WTC11 (cell line): ENCODE measurements around the gene CEP170B. TPM values are rescaled to one million over a fixed set of nuclear protein-coding genes. Genes with fewer than 3 reads are reported as not detected.

Experiments used
- ATAC-seq: fragments of 200-7000 bp; cut with Tn5 transposase; 2 replicates; pipeline ENCODE4 v1.10.0; 2021; ENCODE audit warnings: mild to moderate bottlenecking, moderate library complexity
- CTCF ChIA-PET: fragments of 300-600 bp; sonication (Branson Sonifier 250); formaldehyde crosslinking; loops from one replicate; lab custom pipeline; 2021; ENCODE audit warnings: antibody characterized with exemption; lab: Charles Lee
- POLR2A ChIA-PET: fragments of 350-600 bp; sonication (Branson Sonifier 250); formaldehyde crosslinking; loops from one replicate; lab custom pipeline; 2021; ENCODE audit warnings: antibody characterized with exemption; lab: Charles Lee
- DNase-seq: peaks from one replicate; pipeline ENCODE4 v3.0.0; 2021; ENCODE audit warnings: low spot score
- H3K27ac Mint-ChIP-seq: 2 replicates; pipeline ENCODE4 v1.8.0; 2021; ENCODE audit warnings: mixed read lengths
- H3K27me3 Mint-ChIP-seq: 2 replicates; pipeline ENCODE4 v1.8.0; 2021; ENCODE audit warnings: low read depth, mild to moderate bottlenecking, moderate library complexity, mixed read lengths
- H3K36me3 Mint-ChIP-seq: 2 replicates; pipeline ENCODE4 v1.8.0; 2021; ENCODE audit warnings: mixed read lengths
- H3K4me1 Mint-ChIP-seq: 2 replicates; pipeline ENCODE4 v1.8.0; 2022; ENCODE audit warnings: mixed read lengths
- H3K4me3 Mint-ChIP-seq: 2 replicates; pipeline ENCODE4 v1.8.0; 2021; ENCODE audit warnings: mild to moderate bottlenecking, moderate library complexity, mixed read lengths
- H3K9me3 Mint-ChIP-seq: 2 replicates; pipeline ENCODE4 v1.8.0; 2021; ENCODE audit warnings: mixed read lengths
- ATF3 ChIP-seq: sonication (generic); formaldehyde crosslinking; conservative IDR thresholded peaks from 2 replicates; pipeline ENCODE4 v1.8.1; 2022; ENCODE audit warnings: mild to moderate bottlenecking, missing genetic modification reagents
- ESRRA ChIP-seq: sonication (generic); formaldehyde crosslinking; IDR thresholded peaks from 2 replicates; pipeline ENCODE4 v1.8.1; 2022; ENCODE audit warnings: mild to moderate bottlenecking, missing genetic modification reagents, borderline replicate concordance
- ETV6 ChIP-seq: sonication (generic); formaldehyde crosslinking; IDR thresholded peaks from 2 replicates; pipeline ENCODE4 v1.8.1; 2022; ENCODE audit warnings: mild to moderate bottlenecking, missing genetic modification reagents
- JAZF1 ChIP-seq: fragments of 250-450 bp; sonication (Bioruptor Pico); IDR thresholded peaks from 2 replicates; pipeline ENCODE4 v1.9.0; 2021; ENCODE audit warnings: moderate library complexity, mild to moderate bottlenecking, inconsistent platforms
- KAT7 ChIP-seq: sonication (generic); formaldehyde crosslinking; IDR thresholded peaks from 2 replicates; pipeline ENCODE4 v1.8.1; 2023; ENCODE audit warnings: missing genetic modification reagents, mild to moderate bottlenecking, borderline replicate concordance
- NFATC4 ChIP-seq: fragments of 250-450 bp; sonication (Bioruptor Pico); IDR thresholded peaks from 2 replicates; pipeline ENCODE4 v1.9.0; 2021; ENCODE audit warnings: mild to moderate bottlenecking
- NFYB ChIP-seq: sonication (generic); formaldehyde crosslinking; conservative IDR thresholded peaks from 2 replicates; pipeline ENCODE4 v1.8.0; 2022; ENCODE audit warnings: low read depth, missing genetic modification reagents
- PRDM15 ChIP-seq: sonication (generic); formaldehyde crosslinking; IDR thresholded peaks from 2 replicates; pipeline ENCODE4 v1.8.0; 2022; ENCODE audit warnings: missing genetic modification reagents
- RELA ChIP-seq: sonication (generic); formaldehyde crosslinking; IDR thresholded peaks from 2 replicates; pipeline ENCODE4 v1.8.1; 2022; ENCODE audit warnings: missing genetic modification reagents, mild to moderate bottlenecking, borderline replicate concordance
- SP1 ChIP-seq: sonication (generic); formaldehyde crosslinking; conservative IDR thresholded peaks from 2 replicates; pipeline ENCODE4 v1.8.1; 2022; ENCODE audit warnings: missing genetic modification reagents
- STAT6 ChIP-seq: sonication (generic); formaldehyde crosslinking; conservative IDR thresholded peaks from 2 replicates; pipeline ENCODE4 v1.8.1; 2023; ENCODE audit warnings: mild to moderate bottlenecking, low read depth, missing genetic modification reagents, moderate library complexity
- USF1 ChIP-seq: sonication (generic); formaldehyde crosslinking; IDR thresholded peaks from 2 replicates; pipeline ENCODE4 v1.8.0; 2022; ENCODE audit warnings: mild to moderate bottlenecking, missing genetic modification reagents
- ZNF138 ChIP-seq: sonication (generic); formaldehyde crosslinking; conservative IDR thresholded peaks from 2 replicates; pipeline ENCODE4 v1.8.1; 2022; ENCODE audit warnings: mild to moderate bottlenecking, moderate library complexity, missing genetic modification reagents
- ZNF219 ChIP-seq: sonication (generic); formaldehyde crosslinking; IDR thresholded peaks from 2 replicates; pipeline ENCODE4 v1.8.0; 2023; ENCODE audit warnings: missing genetic modification reagents, mild to moderate bottlenecking, borderline replicate concordance
- ZNF263 ChIP-seq: sonication (generic); formaldehyde crosslinking; IDR thresholded peaks from 2 replicates; pipeline ENCODE4 v1.8.1; 2022; ENCODE audit warnings: low read depth, mild to moderate bottlenecking, moderate library complexity, missing genetic modification reagents
- ZNF532 ChIP-seq: fragments of 250-450 bp; sonication (Bioruptor Pico); IDR thresholded peaks from 2 replicates; pipeline ENCODE4 v1.9.0; 2021; ENCODE audit warnings: mild to moderate bottlenecking, borderline replicate concordance
- total RNA-seq: library from RNA; stranded (reverse); gene quantifications from 3 replicates; pipeline ENCODE4 v1.2.3, GENCODE V29; 2021

Gene CEP170B
- total RNA-seq, 1 experiment from 2014 or later: 47.0 TPM

- no peak for ATAC-seq
- TF ChIP-seq ETV6 (CRISPR knock-in tag) (no peak), ZNF263 (CRISPR knock-in tag) (no peak), NFYB (CRISPR knock-in tag) (no peak), ATF3 (CRISPR knock-in tag) (no peak), ZNF219 (CRISPR knock-in tag) (no peak), JAZF1 (CRISPR knock-in tag) (no peak), KAT7 (CRISPR knock-in tag) (no peak), RELA (CRISPR knock-in tag) (no peak), SP1 (CRISPR knock-in tag) (no peak), ZNF532 (CRISPR knock-in tag) (no peak), ZNF138 (no peak), NFATC4 (CRISPR knock-in tag) (no peak), USF1 (CRISPR knock-in tag) (no peak), ESRRA (CRISPR knock-in tag) (no peak), PRDM15 (no peak), STAT6 (CRISPR knock-in tag) (no peak)
- H3K4me3 Mint-ChIP-seq: no peak overlapping the region
- H3K27me3 Mint-ChIP-seq: no peaks in the 10 kb centered on the region; the same call in 1 of the 2 replicates
- DNase-seq: no peak
- H3K4me1 Mint-ChIP-seq: peaks cover 2% of the 10 kb centered on the region; the same call in 1 of the 2 replicates
- CTCF ChIA-PET: interaction anchor here (0.5 to 3.2 kb wide), 17 partner anchors 9 to 150 kb away, joined by 3 to 26 read pairs (median 6); partner anchors contain the start of gene PLD4
- no peaks in the 10 kb centered on the region for H3K36me3 Mint-ChIP-seq
- no peak overlapping the region for H3K27ac Mint-ChIP-seq
- H3K9me3 Mint-ChIP-seq: no peaks in the 10 kb centered on the region
- POLR2A ChIA-PET: no interaction called here
Observed at GRCh38 chr14:104895786-104896661, 31.0 kb downstream of the CEP170B start.
